KBM-7 (cell line): Measurements from ENCODE around the gene C1orf53.
"Not testable (repeated sequence)": the region's sequence is repeated elsewhere in the genome, so short reads cannot be mapped to it uniquely, and the experiment has no call there.

Experiments used
- DNase-seq: peaks from one replicate; pipeline ENCODE4 v3.0.0-alpha.2; 2015
- in situ Hi-C: fragments of 300-500 bp; cut with MboI; formaldehyde crosslinking; loops from 2 replicates; pipeline ENCODE4 v1.14.3; 2020; ENCODE audit warnings: low sequenced_read_pairs, low pct_unique_long_range_greater_than_20kb, mixed read lengths

The C1orf53 gene

GRCh38 chr1:197902454-197903195, at the start of gene C1orf53:
Gene C1orf53, plus strand, starts transcription at chr1:197902630. Its CDS starts 20 bp downstream, at chr1:197902650.
- in situ Hi-C loops, result no loop called here
- peak; percentile 87 for DNase-seq

DNA sequence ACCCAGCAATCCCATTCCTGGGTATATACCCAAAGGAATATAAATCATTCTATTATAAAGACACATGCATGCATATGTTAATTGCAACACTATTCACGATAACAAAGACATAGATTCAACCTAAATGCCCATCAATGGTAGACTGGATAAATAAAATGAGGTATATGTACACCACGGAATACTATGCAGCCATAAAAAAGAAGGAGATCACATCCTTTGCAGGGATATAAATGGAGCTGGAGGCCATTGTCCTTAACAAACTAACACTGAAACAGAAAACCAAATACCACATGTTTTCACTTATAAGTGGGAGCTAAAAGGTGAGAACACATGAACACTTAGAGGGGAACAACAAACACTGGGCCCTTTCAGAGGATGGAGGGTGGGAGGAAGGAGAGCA, 46.7 kb upstream of the C1orf53 start:
- in situ Hi-C loops, DNase-seq: not testable (repeated sequence)

DNA sequence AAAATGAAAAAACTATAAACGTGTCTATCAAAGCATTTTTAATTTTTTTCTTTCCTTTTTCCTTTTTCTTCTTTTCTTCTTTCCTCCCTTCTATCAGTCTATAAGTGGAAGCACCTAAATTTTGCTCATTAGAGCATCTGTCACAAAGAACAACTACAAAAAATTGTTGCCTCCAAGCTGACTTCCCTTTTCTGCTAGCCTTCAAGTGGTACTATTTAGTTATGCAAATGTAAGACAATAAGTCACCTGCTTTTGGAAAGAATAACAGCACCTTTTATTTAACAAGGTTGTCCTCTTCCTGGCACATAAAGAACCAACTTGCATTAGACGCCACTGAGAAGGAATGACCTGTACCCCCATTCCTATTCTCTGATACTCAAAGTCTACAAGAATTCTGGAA, 45.0 kb upstream of the C1orf53 start:
- DNase-seq, result no peak
- in situ Hi-C loops, result no loop called here

DNA sequence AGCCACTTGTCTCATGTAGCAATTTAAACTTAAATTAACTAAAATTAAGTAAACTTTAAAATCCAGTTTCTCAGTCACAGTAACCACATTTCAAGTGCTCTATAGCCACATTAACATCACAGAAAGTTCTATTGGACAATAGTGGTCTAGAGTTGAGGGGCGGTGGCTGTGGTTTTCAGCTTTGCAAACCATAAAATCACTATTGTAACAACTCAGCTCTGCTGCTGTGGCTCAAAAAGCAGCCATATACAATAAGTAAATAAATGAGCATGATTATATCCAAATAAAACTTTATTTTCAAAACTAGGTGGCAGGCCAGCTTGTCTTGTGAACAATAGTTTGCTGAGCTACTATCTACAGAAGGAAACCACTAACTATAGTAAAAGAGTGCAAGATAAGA, 43.4 kb upstream of the C1orf53 start:
- in situ Hi-C loops, result no loop called here
- DNase-seq, result no peak

- in situ Hi-C loops, result no loop called here
- DNase-seq, result no peak
Observed at GRCh38 chr1:197862221-197862620, 40.2 kb upstream of the C1orf53 start.

- in situ Hi-C loops, result no loop called here
- no peak for DNase-seq
Observed at GRCh38 chr1:197862671-197863070, 39.8 kb upstream of the C1orf53 start.

GRCh38 chr1:197865809-197866208, 36.6 kb upstream of the C1orf53 start:
- DNase-seq, result no peak
- in situ Hi-C loops, result no loop called here

DNA sequence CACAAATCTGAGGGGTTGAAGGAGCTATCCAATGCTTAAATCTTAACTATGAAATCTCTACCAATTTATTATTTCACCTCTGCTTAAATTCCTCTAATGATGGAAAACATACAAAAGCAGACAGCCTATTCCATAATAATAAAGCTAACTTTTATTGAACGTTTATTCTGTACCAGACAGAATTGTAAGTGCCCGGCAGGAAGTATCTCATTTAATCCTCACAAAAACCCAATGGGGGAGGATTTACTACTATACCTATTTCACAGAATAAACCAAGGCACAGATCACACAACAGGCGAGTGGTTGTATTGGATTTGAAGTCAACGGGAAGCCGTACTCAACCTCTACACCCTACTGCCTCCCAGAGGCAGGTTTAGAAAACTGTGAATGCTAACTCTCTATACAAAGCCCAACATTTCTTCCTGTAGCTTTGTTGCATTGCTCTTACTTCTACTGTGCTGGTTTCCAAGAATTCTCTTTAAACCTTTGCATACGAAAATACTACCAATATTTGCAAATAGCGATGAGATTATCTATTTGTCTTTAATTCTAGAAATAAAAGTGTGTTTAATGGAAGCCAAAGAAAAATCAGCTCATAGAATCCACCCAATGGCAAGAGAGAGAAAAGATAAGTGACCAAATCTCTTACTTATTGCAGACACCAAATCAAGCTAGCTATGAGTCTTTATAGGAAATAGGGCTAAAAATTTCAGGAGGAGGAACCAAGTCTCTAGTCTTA, 33.5 kb upstream of the C1orf53 start:
- peak; percentile 66 for DNase-seq

DNA sequence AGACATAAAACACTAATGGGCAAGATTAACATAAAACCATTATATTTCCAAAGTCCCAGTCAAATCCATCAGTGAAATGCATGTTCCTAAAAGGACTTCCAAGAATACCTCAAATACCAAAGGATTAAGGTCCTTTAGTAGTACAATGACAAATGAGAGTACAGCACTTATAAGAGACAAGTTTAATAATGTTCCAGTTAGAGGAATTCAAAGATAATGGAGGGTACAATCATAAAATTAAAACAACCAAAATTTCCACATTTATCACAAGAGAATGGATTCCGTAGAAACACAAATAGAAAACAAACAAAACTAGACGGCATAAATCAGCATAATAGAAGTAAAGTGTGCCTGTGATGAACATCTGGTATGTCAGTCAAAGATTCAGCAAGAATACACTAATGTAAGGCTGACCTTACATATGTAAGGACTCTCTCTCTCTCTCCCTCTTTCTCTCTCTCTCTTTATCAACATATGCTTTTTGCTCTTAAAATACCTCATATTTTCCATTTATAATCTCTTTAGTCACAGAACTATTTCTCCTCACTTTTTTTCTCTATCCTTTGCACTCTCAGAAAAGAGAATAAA, 32.8 kb upstream of the C1orf53 start:
- no peak for DNase-seq
- in situ Hi-C loops, result no loop called here

More for the DNA sequence above, 33.5 kb upstream of the C1orf53 start:
- in situ Hi-C loops, result no loop called here

DNA sequence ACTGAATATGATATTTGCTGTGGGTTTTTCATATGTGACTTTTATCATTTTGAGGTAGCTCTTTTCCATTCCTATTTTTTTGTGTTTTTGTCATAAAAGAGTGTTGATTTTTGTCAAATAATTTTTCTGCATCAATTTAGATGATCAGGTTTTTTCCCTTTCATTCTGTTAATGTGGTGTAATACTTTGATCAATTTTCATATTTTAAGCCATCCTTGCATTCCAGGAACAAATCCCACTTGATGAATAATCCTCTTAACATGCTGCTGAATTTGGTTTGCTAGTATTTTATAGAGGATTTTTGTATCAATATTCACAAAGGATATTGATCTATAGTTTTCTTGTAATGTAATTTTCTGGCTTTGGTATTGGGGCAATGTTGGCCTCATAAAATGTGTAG, 25.5 kb upstream of the C1orf53 start:
- in situ Hi-C loops, result no loop called here
- DNase-seq, result no peak

- in situ Hi-C loops, result not testable (repeated sequence)
- peak; percentile 35 for DNase-seq
Observed at GRCh38 chr1:197880385-197880784, 22.0 kb upstream of the C1orf53 start.

DNA sequence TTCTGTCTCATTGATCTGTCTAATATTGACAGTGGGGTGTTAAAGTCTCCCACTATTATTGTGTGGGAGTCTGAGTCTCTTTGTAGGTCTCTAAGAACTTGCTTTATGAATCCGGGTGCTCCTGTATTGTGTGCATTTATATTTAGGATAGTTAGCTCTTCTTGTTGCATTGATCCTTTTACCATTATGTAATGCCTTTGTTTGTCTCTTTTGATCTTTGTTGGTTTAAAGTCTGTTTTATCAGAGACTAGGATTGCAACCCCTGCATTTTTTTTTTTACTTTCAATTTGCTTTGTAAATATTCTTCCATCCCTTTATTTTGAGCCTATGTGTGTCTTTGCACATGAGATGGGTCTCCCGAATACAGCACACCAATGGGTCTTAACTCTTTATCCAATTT, 20.2 kb upstream of the C1orf53 start:
- DNase-seq, in situ Hi-C loops: not testable (repeated sequence)

DNA sequence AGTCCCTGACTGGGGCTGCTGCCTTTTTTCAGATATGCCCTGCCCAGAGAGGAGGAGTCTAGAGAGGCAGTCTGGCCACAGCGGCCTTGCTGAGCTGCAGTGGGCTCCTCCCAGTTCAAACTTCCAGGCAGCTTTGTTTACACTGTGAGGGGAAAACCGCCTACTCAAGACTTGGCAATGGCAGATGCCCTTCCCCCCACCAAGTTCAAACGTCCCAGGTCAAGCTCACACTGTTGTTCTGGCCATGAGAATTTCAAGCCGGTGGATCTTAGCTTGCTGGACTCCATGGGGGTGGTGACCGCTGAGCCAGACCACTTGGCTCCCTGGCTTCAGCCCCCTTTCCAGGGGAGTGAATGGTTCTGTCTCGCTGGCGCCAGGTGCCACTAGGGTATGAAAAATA, 18.3 kb upstream of the C1orf53 start:
- DNase-seq, result no peak
- in situ Hi-C loops, result no loop called here

DNA sequence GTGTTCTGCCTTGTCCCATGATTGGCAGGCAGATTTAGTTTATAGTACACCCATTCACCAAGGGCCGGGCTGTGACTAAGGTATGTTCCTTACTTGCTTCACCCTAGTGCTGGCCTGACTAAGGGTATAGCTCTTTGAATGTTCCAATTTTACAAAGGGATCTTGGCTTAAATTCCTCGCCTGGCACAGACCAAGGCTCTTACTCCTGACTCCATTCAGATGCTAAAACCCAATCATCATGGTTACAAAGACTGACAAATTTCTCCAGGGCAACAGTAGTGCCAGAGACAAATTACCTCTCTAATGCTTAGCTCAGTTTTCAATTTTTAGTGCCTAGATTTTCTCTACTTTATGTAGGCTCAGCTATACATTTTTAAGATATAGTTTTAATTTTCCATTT, 11.5 kb upstream of the C1orf53 start:
- in situ Hi-C loops, result no loop called here
- no peak for DNase-seq

DNA sequence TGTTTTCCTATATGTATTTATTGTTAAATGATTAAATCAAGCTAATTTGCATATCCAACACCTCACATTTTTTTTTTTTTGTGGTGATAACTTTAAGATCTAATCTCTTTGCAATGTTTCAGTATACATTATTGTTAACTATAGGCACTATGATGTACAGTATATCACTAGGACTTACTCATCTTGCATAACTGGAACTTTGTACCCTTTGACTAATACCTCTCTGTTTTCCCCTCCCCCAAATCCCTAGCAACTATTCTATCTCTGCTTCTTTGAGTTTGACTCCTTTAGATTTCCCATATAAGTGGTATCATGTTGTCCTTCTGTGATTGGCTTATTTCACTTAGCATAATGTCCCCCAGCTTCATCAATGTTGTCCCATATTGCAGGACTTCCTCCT, 9.7 kb upstream of the C1orf53 start:
- DNase-seq, result no peak
- in situ Hi-C loops, result no loop called here

DNA sequence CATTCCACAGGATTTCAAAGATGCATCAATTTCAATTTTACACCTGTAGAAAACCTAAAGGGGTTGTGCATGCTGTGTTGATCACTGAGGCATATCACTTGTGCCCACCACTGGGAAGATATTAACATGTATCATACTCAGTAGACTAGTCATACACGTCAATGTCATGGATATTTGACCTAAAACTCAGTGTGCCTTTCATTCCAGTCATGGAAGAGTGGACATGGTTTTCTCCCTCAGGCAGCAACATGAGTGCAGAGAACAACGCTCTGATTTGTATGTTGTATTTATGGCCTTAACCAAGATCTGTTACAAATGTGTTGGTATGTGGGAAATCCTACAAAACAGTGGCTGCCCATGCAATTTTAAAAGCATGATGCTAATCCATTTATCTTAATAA, 6.1 kb upstream of the C1orf53 start:
- no peak for DNase-seq
- in situ Hi-C loops, result no loop called here

DNA sequence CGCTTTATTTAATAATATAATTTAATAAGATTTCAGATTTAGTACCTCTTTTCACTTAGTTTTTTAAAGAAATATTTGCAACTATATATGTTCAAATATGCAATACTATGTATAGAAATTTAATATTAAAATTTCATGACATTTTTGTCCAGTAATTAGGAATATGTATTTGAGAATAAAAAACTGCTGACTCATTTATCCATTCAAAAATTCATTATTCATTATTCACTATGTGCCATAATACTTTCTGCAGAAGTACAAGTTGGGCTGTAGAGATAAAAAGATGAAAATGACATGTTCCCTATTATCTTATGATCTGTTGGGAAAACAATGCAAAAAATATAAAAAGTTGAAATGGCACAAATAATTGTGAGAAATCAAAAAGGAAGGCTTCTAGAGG, 3.4 kb upstream of the C1orf53 start:
- no peak for DNase-seq
- in situ Hi-C loops, result no loop called here

DNA sequence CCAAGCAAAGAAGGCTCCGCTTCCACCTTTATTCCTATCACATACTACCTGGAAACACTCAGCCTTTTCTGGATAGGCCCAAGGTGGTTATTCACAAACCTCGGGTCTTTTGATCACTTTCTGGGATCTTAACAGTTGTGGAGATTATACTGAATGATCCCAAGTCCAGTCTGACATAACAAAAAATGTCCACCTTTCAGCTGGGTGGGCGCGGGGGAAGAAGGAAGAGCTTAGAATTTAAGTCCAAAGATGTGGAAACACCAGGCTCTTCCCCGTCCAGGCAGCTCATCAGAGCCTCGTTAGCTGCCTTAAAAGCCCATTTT, 338 bp upstream of the C1orf53 start:
- in situ Hi-C loops, result no loop called here

DNA sequence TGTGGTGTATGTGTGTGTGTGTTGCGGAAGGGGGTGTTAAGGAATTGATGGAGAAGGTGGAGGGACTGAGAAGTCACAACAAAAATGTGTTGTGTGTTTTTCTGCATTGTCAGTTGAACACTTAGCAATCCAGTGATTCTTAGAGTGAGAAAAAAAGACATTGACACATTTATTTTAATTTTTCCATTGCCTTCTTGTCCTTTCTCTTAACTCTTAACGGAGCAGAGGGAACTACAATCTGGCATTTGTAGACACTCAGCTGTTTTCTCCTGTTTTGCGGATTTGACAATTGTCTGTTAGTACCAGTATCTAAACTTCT, 725 bp downstream of the C1orf53 start:
- no peak for DNase-seq
- in situ Hi-C loops, result no loop called here

More for the DNA sequence above, 338 bp upstream of the C1orf53 start:
- DNase-seq, result no peak

DNA sequence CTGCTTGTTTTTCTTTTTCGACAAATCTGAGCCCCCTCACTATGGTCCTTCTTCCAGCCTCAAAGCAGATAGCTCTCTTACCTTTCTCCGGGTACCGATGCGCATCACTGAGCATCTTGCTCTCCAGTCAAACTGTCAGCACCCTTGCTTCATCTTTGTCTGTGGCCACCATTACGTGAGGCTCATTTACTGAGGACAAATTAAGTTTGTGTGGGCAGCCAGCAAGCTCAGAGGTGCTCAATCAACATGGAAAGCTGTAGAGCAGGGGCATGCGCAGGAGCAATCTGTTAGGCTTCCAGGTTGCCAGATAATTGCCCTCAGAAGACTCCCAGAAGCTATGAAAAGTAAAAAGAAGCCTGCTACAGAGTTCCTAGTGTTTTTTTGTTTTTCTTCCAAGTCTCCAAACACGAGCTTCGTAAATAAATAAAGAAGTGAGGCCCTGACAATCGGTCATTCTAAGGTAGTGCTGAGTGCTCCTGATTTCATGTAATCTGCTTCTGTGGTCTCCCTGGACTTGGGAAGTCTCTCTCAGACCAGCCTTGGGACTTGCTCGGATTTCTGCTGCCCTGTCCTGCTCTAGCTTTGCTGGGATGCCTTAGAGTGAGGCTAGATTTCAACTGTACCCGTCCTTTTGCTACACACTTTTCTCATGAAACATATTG, 1.8 kb downstream of the C1orf53 start:
- in situ Hi-C loops, result no loop called here
- DNase-seq, result no peak
